NCI-H526 treated with DMSO at 0.1 percent for 48 hours (cell line): ENCODE results near the gene MARCHF10.
"Not testable (repeated sequence)": the region's sequence is repeated elsewhere in the genome, so short reads cannot be mapped to it uniquely, and the experiment has no call there.

Experiments used
- DNase-seq: peaks from one replicate; lab custom pipeline; 2025; lab: John Stamatoyannopoulos, UW

The MARCHF10 gene

GRCh38 chr17:62790564-62790986, 17.5 kb downstream of the MARCHF10 start:
- DNase-seq, result no peak

GRCh38 chr17:62787366-62787765, 20.7 kb downstream of the MARCHF10 start:
- DNase-seq, result no peak

GRCh38 chr17:62786646-62787045, 21.5 kb downstream of the MARCHF10 start:
- DNase-seq, result no peak

- not testable (repeated sequence) for DNase-seq
Observed at GRCh38 chr17:62785983-62786382, 22.1 kb downstream of the MARCHF10 start.

GRCh38 chr17:62782730-62783270, 25.3 kb downstream of the MARCHF10 start:
- no peak for DNase-seq

GRCh38 chr17:62781831-62782251, 26.3 kb downstream of the MARCHF10 start:
- DNase-seq, result no peak

- DNase-seq, result no peak
Observed at GRCh38 chr17:62781356-62781755, 26.8 kb downstream of the MARCHF10 start.

- DNase-seq, result no peak
Observed at GRCh38 chr17:62780951-62781350, 27.2 kb downstream of the MARCHF10 start.

GRCh38 chr17:62780269-62780668, 27.8 kb downstream of the MARCHF10 start:
- peak; percentile 44 for DNase-seq

- DNase-seq, result peak; percentile 97
Observed at GRCh38 chr17:62778990-62779681, 29.0 kb downstream of the MARCHF10 start.

GRCh38 chr17:62775876-62776275, 32.2 kb downstream of the MARCHF10 start:
- no peak for DNase-seq

GRCh38 chr17:62774338-62774737, 33.8 kb downstream of the MARCHF10 start:
- DNase-seq, result no peak

- no peak for DNase-seq
Observed at GRCh38 chr17:62767997-62768396, 40.1 kb downstream of the MARCHF10 start.

GRCh38 chr17:62765351-62765750, 42.8 kb downstream of the MARCHF10 start:
- no peak for DNase-seq

GRCh38 chr17:62763891-62764600, 44.1 kb downstream of the MARCHF10 start:
- no peak for DNase-seq

GRCh38 chr17:62761884-62762283, 46.2 kb downstream of the MARCHF10 start:
- DNase-seq, result no peak

GRCh38 chr17:62760945-62761267, 47.2 kb downstream of the MARCHF10 start:
- no peak for DNase-seq

- no peak for DNase-seq
Observed at GRCh38 chr17:62760059-62760944, 47.8 kb downstream of the MARCHF10 start.

- no peak for DNase-seq
Observed at GRCh38 chr17:62757500-62757951, 50.6 kb downstream of the MARCHF10 start.

GRCh38 chr17:62756198-62756597, 51.9 kb downstream of the MARCHF10 start:
- DNase-seq, result no peak

- no peak for DNase-seq
Observed at GRCh38 chr17:62755141-62755851, 52.8 kb downstream of the MARCHF10 start.

GRCh38 chr17:62754631-62755030, 53.5 kb downstream of the MARCHF10 start:
- no peak for DNase-seq
